Karpas-422 (cell line): ENCODE data around the gene DPP6. TPM values are rescaled to one million over a fixed set of nuclear protein-coding genes. Genes with fewer than 3 reads are reported as not detected.
A peak's percentile ranks its signal among the peaks of the same experiment; 100 is the strongest.
"Not testable (repeated sequence)": the region's sequence is repeated elsewhere in the genome, so short reads cannot be mapped to it uniquely, and the experiment has no call there.

Experiments
- DNase-seq: peaks from one replicate; pipeline ENCODE4 v3.0.0-alpha.2; 2015
- H2AFZ ChIP-seq: fragments of 200-600 bp; sonication (generic); 2 replicates; pipeline ENCODE4 v1.6.1; 2014; ENCODE audit warnings: antibody characterized with exemption, low read length, mixed read lengths
- H3K27ac ChIP-seq: fragments of 200-600 bp; sonication (generic); 2 replicates; pipeline ENCODE4 v1.5.1; 2014; ENCODE audit warnings: mild to moderate bottlenecking, low read length, moderate library complexity
- H3K27me3 ChIP-seq: fragments of 200-600 bp; sonication (generic); 2 replicates; pipeline ENCODE4 v1.6.1; 2014; ENCODE audit warnings: low read length, mixed read lengths
- H3K36me3 ChIP-seq: fragments of 200-600 bp; sonication (generic); 2 replicates; pipeline ENCODE4 v1.6.1; 2014; ENCODE audit warnings: low read length, mixed read lengths; ENCODE audit not compliant: insufficient read depth
- H3K4me1 ChIP-seq: fragments of 200-600 bp; sonication (generic); 2 replicates; pipeline ENCODE4 v1.6.1; 2014; ENCODE audit warnings: mild to moderate bottlenecking, low read length, mixed read lengths
- H3K4me2 ChIP-seq: fragments of 200-600 bp; sonication (generic); 2 replicates; pipeline ENCODE4 v1.6.1; 2014; ENCODE audit warnings: low read length, low read depth, mild to moderate bottlenecking; ENCODE audit not compliant: poor library complexity, severe bottlenecking
- H3K4me3 ChIP-seq: fragments of 200-600 bp; sonication (generic); 2 replicates; pipeline ENCODE4 v1.5.1; 2014; ENCODE audit warnings: mild to moderate bottlenecking, antibody characterized with exemption, low read length, mixed read lengths
- H3K79me2 ChIP-seq: fragments of 200-600 bp; sonication (generic); 2 replicates; pipeline ENCODE4 v1.6.1; 2014; ENCODE audit warnings: mild to moderate bottlenecking, low read length, mixed read lengths
- H3K9ac ChIP-seq: fragments of 200-600 bp; sonication (generic); 2 replicates; pipeline ENCODE4 v1.6.0; 2014; ENCODE audit warnings: low read length
- H3K9me2 ChIP-seq: fragments of 200-600 bp; sonication (generic), shearing (Covaris generic); replicated peaks from 2 replicates; pipeline ENCODE4 v1.6.0; 2014; ENCODE audit warnings: mild to moderate bottlenecking, low read length, moderate library complexity; ENCODE audit not compliant: insufficient read depth
- H3K9me3 ChIP-seq: fragments of 300-700, 200-600 bp; sonication (generic); 2 replicates; pipeline ENCODE4 v1.6.1; 2014; ENCODE audit warnings: low read length, mixed read lengths
- H4K20me1 ChIP-seq: fragments of 200-600 bp; sonication (generic); 2 replicates; pipeline ENCODE4 v1.6.1; 2014; ENCODE audit warnings: mild to moderate bottlenecking, antibody characterized with exemption, low read length, low read depth; ENCODE audit not compliant: insufficient read depth
- total RNA-seq: library from RNA; depleted of rRNA; stranded (reverse); fragments of >200 nt; shearing (Covaris generic); gene quantifications from 2 replicates; pipeline ENCODE4 v1.2.3, GENCODE V29; 2014; ENCODE audit warnings: low replicate concordance

Gene DPP6
- total RNA-seq, 1 experiment from 2014 or later: not detected

DNA sequence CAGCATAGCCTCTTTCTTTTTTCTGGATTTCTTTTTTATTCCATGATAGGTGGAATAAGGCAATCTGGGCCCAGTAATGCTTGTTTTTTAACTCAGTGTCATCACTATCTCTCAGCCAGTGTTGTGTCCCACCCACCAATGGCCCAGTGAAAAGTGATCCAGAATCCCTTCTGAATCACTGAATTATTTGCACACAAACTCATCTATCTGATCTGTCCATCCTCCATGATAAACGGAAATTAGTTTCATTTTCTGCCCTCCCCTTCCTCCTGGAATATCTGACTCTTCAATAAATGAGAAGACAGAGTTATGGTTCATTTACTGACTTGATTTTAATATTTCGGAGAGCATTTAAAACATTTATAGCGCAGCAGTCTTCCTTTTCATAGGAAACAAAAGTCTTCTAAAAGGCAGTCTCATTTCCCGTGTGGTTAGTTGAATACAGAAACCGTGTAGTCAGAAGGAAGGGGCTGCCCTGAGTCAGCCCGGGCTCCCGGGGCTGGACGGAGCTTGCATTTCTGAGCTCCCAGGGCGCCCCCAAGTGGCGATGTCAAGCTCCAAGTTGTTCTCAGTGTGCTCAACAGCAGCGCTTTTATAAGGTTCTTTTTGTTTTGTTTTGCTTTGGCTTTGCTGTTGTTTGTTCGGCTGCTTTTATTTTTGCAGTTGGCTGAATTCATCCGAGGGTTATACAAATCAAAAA is 12.6 kb upstream of the DPP6 start:
- not testable (repeated sequence) for H4K20me1 ChIP-seq, H3K36me3 ChIP-seq, H3K27ac ChIP-seq, H3K4me1 ChIP-seq, H3K79me2 ChIP-seq, H2AFZ ChIP-seq, H3K27me3 ChIP-seq, H3K9me3 ChIP-seq, H3K9me2 ChIP-seq, H3K4me2 ChIP-seq, H3K4me3 ChIP-seq, H3K9ac ChIP-seq, DNase-seq

DNA sequence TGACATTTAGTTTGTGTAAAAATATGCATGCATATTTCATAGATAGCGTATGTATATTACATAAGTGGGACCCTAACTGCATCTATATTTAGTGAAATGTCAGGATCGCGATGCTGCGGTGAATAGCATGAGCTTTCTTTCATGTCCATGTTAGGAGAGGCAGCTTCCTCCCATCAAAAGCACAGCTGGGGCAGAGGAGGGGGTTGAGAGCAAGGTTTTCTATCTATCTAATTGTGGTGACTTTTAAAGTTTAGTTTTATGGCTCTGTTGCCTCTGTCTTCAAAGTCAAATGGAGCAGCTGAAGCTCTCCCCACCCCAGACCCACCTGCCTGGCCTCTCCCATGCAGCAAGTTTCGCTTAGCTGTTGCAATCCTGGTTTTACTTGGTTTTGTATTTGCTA is 1.8 kb upstream of the DPP6 start:
- DNase-seq, H3K4me1 ChIP-seq, H3K4me3 ChIP-seq, H3K36me3 ChIP-seq, H4K20me1 ChIP-seq, H3K9me3 ChIP-seq, H3K79me2 ChIP-seq, H3K27ac ChIP-seq, H3K9me2 ChIP-seq, H3K9ac ChIP-seq, H3K4me2 ChIP-seq, H3K27me3 ChIP-seq, H2AFZ ChIP-seq: not testable (repeated sequence)

GRCh38 chr7:154051006-154051642 is 1.1 kb upstream of the DPP6 start:
- not testable (repeated sequence) for H2AFZ ChIP-seq, H3K27me3 ChIP-seq, DNase-seq, H3K9me2 ChIP-seq, H3K4me1 ChIP-seq, H3K4me3 ChIP-seq, H3K4me2 ChIP-seq, H3K9me3 ChIP-seq, H3K9ac ChIP-seq, H3K79me2 ChIP-seq, H3K27ac ChIP-seq, H4K20me1 ChIP-seq, H3K36me3 ChIP-seq

- H4K20me1 ChIP-seq, H3K4me3 ChIP-seq, H3K9me3 ChIP-seq, H3K4me1 ChIP-seq, DNase-seq, H3K79me2 ChIP-seq, H3K9ac ChIP-seq, H3K36me3 ChIP-seq, H3K27ac ChIP-seq, H2AFZ ChIP-seq, H3K4me2 ChIP-seq, H3K9me2 ChIP-seq, H3K27me3 ChIP-seq: not testable (repeated sequence)
Observed at GRCh38 chr7:154052530-154053252, 493 bp downstream of the DPP6 start.

DNA sequence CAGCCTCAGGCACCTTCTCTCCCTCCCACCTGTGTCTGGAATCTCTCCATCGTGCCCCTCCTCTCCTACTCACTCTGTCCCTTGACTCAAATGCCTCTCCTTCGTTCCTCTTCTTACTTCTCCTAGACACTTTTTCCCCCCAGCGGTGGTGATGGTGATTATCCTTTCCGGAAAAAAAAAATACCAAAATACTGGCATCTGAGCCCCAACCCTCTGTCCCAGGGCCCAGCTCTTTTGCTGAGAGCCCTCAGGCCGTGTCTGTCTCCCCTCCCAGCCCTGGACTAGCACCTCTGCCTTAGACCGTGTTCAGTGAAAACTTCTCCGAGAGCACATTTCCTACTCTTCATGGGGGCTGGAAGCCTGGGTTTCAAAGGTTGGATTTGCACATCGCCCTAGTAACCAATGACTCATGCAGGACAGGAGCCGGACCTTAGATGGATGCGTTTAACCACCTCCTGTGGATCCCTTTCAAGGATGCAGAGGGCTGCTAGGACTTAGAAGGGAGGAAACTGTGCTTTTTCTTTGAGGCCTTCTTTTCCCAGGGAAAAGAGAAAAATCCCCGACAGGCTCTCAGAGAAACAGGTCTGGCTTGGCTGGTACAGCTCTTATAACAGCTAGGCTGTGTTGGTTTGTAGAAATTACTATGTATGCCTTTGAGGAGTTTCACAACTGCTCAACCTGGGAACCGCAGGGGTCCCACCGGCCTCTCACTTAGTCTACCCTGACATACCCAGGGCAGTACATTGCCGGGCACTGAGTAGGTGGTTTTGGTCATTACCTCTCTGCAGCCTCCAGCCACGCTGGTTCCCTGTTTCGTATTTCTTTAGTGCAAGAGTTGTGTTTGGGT is 1.5 kb downstream of the DPP6 start:
- H3K27me3 ChIP-seq, H3K4me2 ChIP-seq, H2AFZ ChIP-seq, H3K4me3 ChIP-seq, H3K4me1 ChIP-seq, H3K9me2 ChIP-seq, H3K27ac ChIP-seq, H4K20me1 ChIP-seq, DNase-seq, H3K79me2 ChIP-seq, H3K36me3 ChIP-seq, H3K9me3 ChIP-seq, H3K9ac ChIP-seq: not testable (repeated sequence)

- not testable (repeated sequence) for H3K27me3 ChIP-seq, H2AFZ ChIP-seq, H3K4me2 ChIP-seq, H3K9me2 ChIP-seq, H3K79me2 ChIP-seq, H4K20me1 ChIP-seq, H3K27ac ChIP-seq, DNase-seq, H3K4me1 ChIP-seq, H3K36me3 ChIP-seq, H3K4me3 ChIP-seq, H3K9ac ChIP-seq, H3K9me3 ChIP-seq
Observed at GRCh38 chr7:154054664-154055063, 2.5 kb downstream of the DPP6 start.

- not testable (repeated sequence) for H3K4me2 ChIP-seq, H3K27me3 ChIP-seq, H3K36me3 ChIP-seq, H3K9me3 ChIP-seq, H4K20me1 ChIP-seq, H3K79me2 ChIP-seq, H3K4me3 ChIP-seq, H3K9me2 ChIP-seq, H3K9ac ChIP-seq, H2AFZ ChIP-seq, H3K4me1 ChIP-seq, H3K27ac ChIP-seq
- peak; percentile 76 for DNase-seq
Observed at GRCh38 chr7:154055491-154056106, 3.4 kb downstream of the DPP6 start.

DNA sequence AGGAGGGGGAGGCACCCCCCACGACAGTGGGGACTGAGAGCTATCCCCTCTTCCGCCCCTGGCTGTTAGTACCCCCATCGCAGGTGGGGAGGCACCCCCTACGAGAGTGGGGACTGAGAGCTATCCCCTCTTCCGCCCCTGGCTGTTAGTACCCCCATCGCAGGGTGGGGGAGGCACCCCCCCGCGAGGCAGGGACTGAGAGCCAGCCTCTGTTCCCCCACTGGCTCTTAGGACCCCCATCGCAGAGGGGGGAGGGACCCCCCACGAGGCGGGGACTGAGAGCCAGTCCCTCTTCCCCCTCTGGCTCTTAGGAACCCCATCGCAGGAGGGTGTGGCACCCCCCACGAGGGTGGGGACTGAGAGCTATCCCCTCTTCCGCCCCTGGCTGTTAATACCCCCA is 6.6 kb downstream of the DPP6 start:
- not testable (repeated sequence) for H3K4me2 ChIP-seq, H3K27me3 ChIP-seq, DNase-seq

More for the DNA sequence above, 6.6 kb downstream of the DPP6 start:
- not testable (repeated sequence) for H3K9ac ChIP-seq, H3K9me2 ChIP-seq, H3K79me2 ChIP-seq, H3K4me1 ChIP-seq, H4K20me1 ChIP-seq, H3K27ac ChIP-seq, H2AFZ ChIP-seq, H3K36me3 ChIP-seq, H3K9me3 ChIP-seq, H3K4me3 ChIP-seq
